Mucosa of stomach (tissue), 1 donor: ENCODE results near the gene KIF5B.
"Not testable (repeated sequence)": the region's sequence is repeated elsewhere in the genome, so short reads cannot be mapped to it uniquely, and the experiment has no call there.

Experiments
- H3K27me3 ChIP-seq: one replicate; pipeline ENCODE4 v1.7.0; 2013; ENCODE audit warnings: mild to moderate bottlenecking, low read length; ENCODE audit not compliant: control insufficient read depth, insufficient read depth
- H3K36me3 ChIP-seq: one replicate; pipeline ENCODE4 v1.7.0; 2013; ENCODE audit warnings: low read length; ENCODE audit not compliant: control insufficient read depth, insufficient read depth
- H3K4me1 ChIP-seq: one replicate; pipeline ENCODE4 v1.7.0; 2013; ENCODE audit warnings: mild to moderate bottlenecking, low read length; ENCODE audit not compliant: control insufficient read depth, insufficient read depth
- H3K4me3 ChIP-seq: one replicate; pipeline ENCODE4 v1.7.0; 2013; ENCODE audit warnings: low read length
- H3K9ac ChIP-seq: one replicate; pipeline ENCODE4 v1.7.0; 2013; ENCODE audit warnings: mild to moderate bottlenecking, low read length, moderate library complexity
- H3K9me3 ChIP-seq: one replicate; pipeline ENCODE4 v1.7.0; 2013; ENCODE audit warnings: mild to moderate bottlenecking, low read length, moderate library complexity; ENCODE audit not compliant: control insufficient read depth
- donor health status: Pancreatic carcinoma.

KIF5B gene

DNA sequence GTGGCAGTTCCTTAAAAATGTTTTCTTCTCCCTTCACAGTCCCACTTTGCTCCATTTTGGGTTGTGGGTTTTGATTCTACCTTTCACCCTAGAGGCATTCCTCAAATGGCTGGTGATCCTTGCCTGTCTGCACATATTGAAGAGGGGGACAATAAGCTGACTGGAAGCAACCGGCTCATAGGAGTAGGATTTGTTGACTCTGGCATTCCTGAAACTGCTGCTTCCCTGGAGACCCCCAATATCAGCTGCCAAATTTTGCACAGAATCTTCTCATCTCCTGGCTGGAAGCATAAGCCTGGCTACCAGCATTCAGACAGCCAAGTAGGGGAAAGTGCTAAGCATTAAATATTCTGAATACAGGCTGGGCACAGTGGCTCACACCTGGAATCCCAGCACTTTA is 53.7 kb downstream of the KIF5B start:
- Histone ChIP-seq H3K27me3 (no peaks in the 10 kb centered on the region), H3K36me3 (no peaks in the 10 kb centered on the region), H3K9me3 (no peaks in the 10 kb centered on the region), H3K4me1 (peaks cover 8% of the 10 kb centered on the region), H3K9ac (no peak overlapping the region), H3K4me3 (no peak overlapping the region)

DNA sequence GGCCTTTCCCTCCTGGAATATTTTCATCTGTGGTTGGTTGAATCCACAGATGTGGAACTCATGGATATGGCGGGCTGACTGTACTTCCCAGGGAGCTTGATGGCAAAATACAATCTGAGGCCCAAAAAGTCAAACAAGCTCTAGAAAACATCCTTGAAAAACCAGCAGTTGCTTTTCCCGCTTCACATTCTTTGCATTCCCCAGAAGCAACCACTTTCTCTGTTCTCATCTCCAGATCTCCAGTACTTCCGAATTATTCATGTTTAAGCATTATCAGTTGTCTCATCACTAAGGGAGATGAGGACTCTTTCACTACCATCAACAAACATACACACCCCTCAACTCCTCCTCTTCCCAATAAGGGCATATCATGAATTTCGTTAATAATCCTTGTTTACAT is 55.3 kb downstream of the KIF5B start:
- H3K9ac ChIP-seq: no peak overlapping the region
- H3K4me1 ChIP-seq: peaks cover 8% of the 10 kb centered on the region
- no peaks in the 10 kb centered on the region for H3K27me3 ChIP-seq
- no peak overlapping the region for H3K4me3 ChIP-seq
- no peaks in the 10 kb centered on the region for H3K36me3 ChIP-seq
- no peaks in the 10 kb centered on the region for H3K9me3 ChIP-seq

DNA sequence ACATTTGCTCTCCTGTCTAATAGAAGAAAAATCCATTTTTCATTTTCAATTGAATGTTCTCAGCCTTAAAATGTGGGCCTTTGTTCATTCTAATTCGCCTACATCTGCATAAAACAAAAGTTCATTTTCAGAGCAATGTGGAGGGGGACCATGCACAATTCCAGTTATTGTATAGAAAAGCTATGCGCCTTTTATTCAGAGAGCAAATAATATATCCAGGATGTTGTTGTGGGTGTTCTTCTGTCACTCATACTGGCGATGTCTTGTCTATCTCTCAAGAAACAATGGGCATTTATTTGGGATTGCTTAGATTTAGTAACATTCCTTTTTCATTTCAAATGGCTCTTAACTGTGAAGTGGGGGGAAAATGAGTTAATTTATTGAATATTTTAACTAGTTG is 56.4 kb downstream of the KIF5B start:
- Histone ChIP-seq H3K4me3 (no peak overlapping the region), H3K4me1 (peaks cover 8% of the 10 kb centered on the region), H3K9me3 (no peaks in the 10 kb centered on the region), H3K36me3 (no peaks in the 10 kb centered on the region), H3K27me3 (no peaks in the 10 kb centered on the region), H3K9ac (no peak overlapping the region)

DNA sequence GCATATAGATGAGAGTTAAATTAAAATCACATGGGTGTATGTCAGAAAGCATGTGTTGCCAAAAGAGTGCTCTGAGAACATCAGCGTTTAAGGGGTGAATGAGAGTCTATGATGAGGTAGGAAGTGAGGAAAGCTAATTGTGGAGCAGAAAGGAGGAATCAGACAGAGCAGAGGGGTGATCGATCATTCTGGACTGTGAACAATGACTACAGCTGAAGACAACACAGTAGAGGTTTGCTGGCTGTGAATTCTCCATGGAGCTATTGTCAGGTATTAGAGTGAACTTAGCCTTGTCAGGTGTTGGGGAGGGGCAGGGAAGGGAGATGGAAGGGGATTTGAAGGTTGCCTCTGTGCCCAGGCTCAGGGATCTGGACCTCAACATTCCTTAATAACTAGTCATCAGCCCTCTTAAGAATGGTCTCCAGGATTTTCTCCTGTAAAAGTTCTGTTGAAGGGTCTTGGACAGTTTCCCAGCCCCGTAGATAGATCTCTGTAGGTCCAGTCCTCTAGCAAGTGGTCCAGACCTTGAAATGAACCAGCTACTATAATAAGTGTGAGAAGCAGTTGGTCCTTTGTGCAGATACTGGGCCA is 57.1 kb downstream of the KIF5B start:
- Histone ChIP-seq H3K4me1 (peaks cover 3% of the 10 kb centered on the region), H3K27me3 (no peaks in the 10 kb centered on the region), H3K9ac (no peak overlapping the region), H3K36me3 (no peaks in the 10 kb centered on the region), H3K9me3 (no peaks in the 10 kb centered on the region), H3K4me3 (no peak overlapping the region)

DNA sequence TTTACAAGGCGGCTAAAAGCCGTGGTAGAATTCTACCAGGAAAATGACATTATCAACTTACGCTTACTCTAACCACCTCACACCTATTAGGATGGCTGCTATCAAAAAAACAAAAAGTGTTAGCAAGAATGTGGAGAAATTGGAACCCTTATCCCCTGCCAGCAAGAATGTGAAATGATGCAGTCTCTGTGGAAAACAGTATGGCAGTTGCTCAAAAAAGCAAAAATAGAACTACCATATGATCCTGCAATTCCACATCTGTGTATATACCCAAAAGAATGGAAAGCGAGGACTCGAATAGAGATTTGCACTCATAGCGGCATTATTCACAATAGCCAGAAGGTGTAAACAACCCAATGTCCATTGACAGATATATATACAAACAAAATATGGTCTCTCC is 61.3 kb downstream of the KIF5B start:
- Histone ChIP-seq H3K4me3 (no peak overlapping the region), H3K4me1 (no peaks in the 10 kb centered on the region), H3K36me3 (no peaks in the 10 kb centered on the region), H3K27me3 (no peaks in the 10 kb centered on the region), H3K9me3 (no peaks in the 10 kb centered on the region), H3K9ac (no peak overlapping the region)

DNA sequence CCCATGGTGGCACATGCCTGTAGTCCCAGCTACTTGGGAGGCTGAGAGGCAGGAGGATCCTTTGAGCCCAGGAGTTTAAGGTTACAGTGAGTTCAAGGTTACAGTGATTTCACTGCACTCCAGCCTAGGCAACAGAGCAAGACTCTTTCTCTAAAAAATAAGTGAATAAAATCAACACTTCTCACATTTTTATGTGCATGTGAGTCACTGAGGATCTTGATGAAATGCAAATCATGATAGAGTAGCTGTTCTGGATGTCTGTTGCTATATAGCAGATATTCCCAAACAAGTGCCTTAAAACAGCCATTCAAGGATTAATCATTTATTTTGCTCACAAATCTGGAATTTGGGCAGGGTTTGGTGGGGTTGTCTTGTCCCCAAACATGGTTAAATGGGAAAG is 65.3 kb downstream of the KIF5B start:
- no peaks in the 10 kb centered on the region for H3K4me1 ChIP-seq
- no peaks in the 10 kb centered on the region for H3K9me3 ChIP-seq
- no peaks in the 10 kb centered on the region for H3K27me3 ChIP-seq
- no peak overlapping the region for H3K9ac ChIP-seq
- H3K36me3 ChIP-seq: no peaks in the 10 kb centered on the region
- no peak overlapping the region for H3K4me3 ChIP-seq

DNA sequence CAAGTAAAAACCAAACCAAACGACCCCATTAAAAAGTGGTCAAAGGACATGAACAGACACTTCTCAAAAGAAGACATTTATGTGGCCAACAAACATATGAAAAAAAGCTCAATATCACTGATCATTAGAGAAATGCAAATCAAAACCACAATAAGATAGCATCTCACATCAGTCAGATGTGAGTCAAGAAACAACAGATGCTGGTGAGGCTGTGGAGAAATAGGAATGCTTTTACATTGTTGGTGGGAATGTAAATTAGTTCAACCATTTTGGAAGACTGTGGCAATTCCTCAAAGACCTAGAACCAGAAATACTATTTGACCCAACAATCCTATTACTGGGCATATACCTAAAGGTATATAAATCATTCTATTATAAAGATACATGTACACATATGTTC is 68.4 kb downstream of the KIF5B start:
- H3K27me3 ChIP-seq, H3K4me3 ChIP-seq, H3K36me3 ChIP-seq, H3K4me1 ChIP-seq, H3K9me3 ChIP-seq, H3K9ac ChIP-seq: not testable (repeated sequence)

DNA sequence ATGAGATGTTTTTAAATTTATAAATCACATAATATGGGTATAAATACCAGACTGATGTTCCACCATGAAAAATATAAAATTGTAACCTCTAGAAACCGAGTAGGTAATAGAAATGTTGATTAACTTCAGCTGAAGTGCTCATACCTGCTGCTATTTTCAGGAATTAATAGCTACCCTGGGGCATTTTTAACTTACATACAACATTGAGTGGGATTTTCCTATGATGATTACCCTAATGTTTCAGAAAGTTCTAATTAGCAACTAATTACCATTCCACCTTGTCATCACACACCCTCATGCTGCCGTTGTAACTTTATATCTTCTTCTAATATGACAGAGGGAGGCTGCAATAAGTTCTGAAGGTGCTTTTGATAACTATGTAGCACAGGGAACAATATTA is 74.1 kb downstream of the KIF5B start:
- H3K36me3 ChIP-seq: no peaks in the 10 kb centered on the region
- peaks cover 9% of the 10 kb centered on the region for H3K4me1 ChIP-seq
- no peak overlapping the region for H3K9ac ChIP-seq
- H3K27me3 ChIP-seq: no peaks in the 10 kb centered on the region
- H3K4me3 ChIP-seq: no peak overlapping the region
- H3K9me3 ChIP-seq: no peaks in the 10 kb centered on the region

DNA sequence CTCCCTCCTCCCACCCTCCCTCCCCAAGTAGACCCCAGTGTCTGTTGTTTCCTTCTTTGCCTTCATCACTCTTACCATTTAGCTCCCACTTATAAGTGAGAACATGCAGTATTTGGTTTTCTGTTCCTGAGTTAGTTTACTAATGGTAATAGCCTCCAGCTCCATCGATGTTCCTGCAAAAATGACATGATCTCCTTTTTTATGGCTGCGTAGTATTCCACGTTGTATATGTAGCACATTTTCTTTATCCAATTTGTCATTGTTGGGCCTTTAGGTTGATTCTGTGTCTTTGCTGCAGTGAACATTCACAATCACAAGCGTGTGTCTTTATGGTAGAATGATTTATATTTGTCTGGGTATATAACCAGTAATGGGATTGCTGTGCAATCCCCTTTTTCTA is 75.8 kb downstream of the KIF5B start:
- H3K9me3 ChIP-seq: no peaks in the 10 kb centered on the region
- H3K4me3 ChIP-seq: no peak overlapping the region
- H3K4me1 ChIP-seq: peaks cover 9% of the 10 kb centered on the region
- no peaks in the 10 kb centered on the region for H3K36me3 ChIP-seq
- no peaks in the 10 kb centered on the region for H3K27me3 ChIP-seq
- H3K9ac ChIP-seq: no peak overlapping the region

DNA sequence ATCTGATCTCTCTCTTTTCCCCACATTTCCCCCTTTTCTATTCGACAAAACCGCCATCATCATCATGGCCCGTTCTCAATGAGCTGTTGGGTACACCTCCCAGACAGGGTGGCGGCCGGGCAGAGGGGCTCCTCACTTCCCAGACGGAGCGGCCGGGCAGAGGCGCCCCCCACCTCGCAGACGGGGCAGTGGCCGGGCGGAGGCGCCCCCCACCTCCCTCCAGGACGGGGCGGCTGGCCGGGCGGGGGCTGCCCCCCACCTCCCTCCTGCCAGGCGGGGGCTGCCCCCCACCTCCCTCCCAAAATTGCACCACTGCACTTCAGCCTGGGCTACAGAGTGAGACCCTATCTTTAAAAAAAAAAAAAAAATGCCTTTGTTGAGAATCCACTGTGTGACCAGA is 77.2 kb downstream of the KIF5B start:
- not testable (repeated sequence) for H3K4me3 ChIP-seq, H3K27me3 ChIP-seq, H3K36me3 ChIP-seq, H3K4me1 ChIP-seq, H3K9ac ChIP-seq, H3K9me3 ChIP-seq

DNA sequence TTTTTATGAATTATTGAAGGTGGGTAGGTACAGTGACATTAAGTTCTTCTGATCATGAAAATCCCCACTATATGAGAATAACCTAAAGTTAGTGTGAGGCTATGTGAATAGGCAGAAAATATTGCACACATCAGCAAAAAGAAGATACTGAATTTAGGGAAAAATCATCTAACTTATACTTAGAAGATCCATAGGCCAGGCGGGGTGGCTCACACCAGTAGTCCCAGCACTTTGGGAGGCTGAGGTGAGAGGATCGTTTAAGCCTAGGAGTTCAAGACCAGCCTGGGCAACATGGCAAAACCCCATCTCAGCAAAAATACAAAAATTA is 78.1 kb downstream of the KIF5B start:
- H3K4me1 ChIP-seq: peaks cover 9% of the 10 kb centered on the region
- H3K9me3 ChIP-seq: no peaks in the 10 kb centered on the region
- H3K36me3 ChIP-seq: no peaks in the 10 kb centered on the region
- H3K27me3 ChIP-seq: no peaks in the 10 kb centered on the region
- H3K4me3 ChIP-seq: no peak overlapping the region
- no peak overlapping the region for H3K9ac ChIP-seq

DNA sequence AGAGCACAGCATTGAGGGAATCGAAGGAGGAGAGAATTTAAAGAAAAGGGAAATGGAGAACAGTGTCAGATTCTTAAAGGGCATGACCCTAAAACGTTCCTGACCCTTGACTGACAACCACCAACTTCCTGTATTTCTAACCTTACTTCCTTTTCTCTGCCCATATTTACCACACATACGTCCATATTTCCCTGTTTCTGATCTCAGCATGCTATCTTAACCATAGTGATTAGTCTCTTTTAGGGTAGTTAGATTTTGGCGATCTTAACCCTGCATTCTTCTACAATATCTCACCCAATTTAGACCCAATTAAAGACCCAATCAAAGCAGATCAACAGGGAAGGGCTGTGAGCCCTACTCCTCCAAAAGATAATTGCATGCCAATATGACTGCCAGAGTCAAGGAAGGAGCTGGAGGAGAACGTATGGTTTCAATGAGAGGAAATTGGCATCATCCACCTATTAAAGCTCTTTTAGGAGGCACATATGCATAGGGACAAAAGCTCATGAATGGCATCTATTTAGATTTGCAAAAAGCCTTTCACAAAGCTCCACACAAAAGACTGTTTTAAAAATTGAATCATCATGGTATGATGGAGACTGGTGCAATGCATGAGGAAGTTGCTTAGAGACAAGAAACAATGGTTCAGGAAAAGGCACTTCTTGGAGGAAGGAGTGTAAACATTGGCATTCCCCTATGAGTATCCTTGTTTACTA is 78.6 kb downstream of the KIF5B start:
- H3K27me3 ChIP-seq: no peaks in the 10 kb centered on the region

More for the DNA sequence above, 78.6 kb downstream of the KIF5B start:
- Histone ChIP-seq H3K36me3 (no peaks in the 10 kb centered on the region), H3K9ac (no peak overlapping the region), H3K9me3 (no peaks in the 10 kb centered on the region), H3K4me3 (no peak overlapping the region), H3K4me1 (peaks cover 9% of the 10 kb centered on the region)
